Activated naive CD4-positive, alpha-beta T cell treated with anti-CD3 and anti-CD28 coated beads for 36 hours (primary cell): Measurements from ENCODE around the gene PTX4. TPM values are rescaled to one million over a fixed set of nuclear protein-coding genes. Genes with fewer than 3 reads are reported as not detected.

ENCODE experiments used
- CTCF ChIA-PET: fragments of 350-600 bp; sonication (Branson Sonifier 250); formaldehyde crosslinking; loops from one replicate; lab custom pipeline; 2021; ENCODE audit warnings: antibody characterized with exemption; lab: Charles Lee
- DNase-seq: peaks from one replicate; pipeline ENCODE4 v3.0.0-alpha.2; 2020
- H3K27ac Mint-ChIP-seq: one replicate; pipeline ENCODE4 v1.8.0; 2021; ENCODE audit warnings: mild to moderate bottlenecking, mixed read lengths
- H3K27me3 Mint-ChIP-seq: one replicate; pipeline ENCODE4 v1.8.0; 2021; ENCODE audit warnings: low read depth, mixed read lengths
- H3K36me3 Mint-ChIP-seq: one replicate; pipeline ENCODE4 v1.8.0; 2021; ENCODE audit warnings: low read depth, mixed read lengths
- H3K4me1 Mint-ChIP-seq: one replicate; pipeline ENCODE4 v1.8.0; 2021; ENCODE audit warnings: low read depth, mixed read lengths
- H3K4me3 Mint-ChIP-seq: one replicate; pipeline ENCODE4 v1.8.0; 2021; ENCODE audit warnings: mild to moderate bottlenecking, moderate library complexity, mixed read lengths
- H3K9me3 Mint-ChIP-seq: one replicate; pipeline ENCODE4 v1.8.0; 2021; ENCODE audit warnings: mixed read lengths
- intact Hi-C: fragments of 100-400 bp; cut with micrococcal nuclease; formaldehyde crosslinking; loops from one replicate; pipeline ENCODE4 v1.15.1; 2023
- total RNA-seq, 2 experiments: library from RNA; stranded (reverse); gene quantifications; one replicate each; pipeline ENCODE4 v1.2.3, GENCODE V29; 2021

Gene PTX4
- total RNA-seq, 2 experiments from 2014 or later, result not detected

DNA sequence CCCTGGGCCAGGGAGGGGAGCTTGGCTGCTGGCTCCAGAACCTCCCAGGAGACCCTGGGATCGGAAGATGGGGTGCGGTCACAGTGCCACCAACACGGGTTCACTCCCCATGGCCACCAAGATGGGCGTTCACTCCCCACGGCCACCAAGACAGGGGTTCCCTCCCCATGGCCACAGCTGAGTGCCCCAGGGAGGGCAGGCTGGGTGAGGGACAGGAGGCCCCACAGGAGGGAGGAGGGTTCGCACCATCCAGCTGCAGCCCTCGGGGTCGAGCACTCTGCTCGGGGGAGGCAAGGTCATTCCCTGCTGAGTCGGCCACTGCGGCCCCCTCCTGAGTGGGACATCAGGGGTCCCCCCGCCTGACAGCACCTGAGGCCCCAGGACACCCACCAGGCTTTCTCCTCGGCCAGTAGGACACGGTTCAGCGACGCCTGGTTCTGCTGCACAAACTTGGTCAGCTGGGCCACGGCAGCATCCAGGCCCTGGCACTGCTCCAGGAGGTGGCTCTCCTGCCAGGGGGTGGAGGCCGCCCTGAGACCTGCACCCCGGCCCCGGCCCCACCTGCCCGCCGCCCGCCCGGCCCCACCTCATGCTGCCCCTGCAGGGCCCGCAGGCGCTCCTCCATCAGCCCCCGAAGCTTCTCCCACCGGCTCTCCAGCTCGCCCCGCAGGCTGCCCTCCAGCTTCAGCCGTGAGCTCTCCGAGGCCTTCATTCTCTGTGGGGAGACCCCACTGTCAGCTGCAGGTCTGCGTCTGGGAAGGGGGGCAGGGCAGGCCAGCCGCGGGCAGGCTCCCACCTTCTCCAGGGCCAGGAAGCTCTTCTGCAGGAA, 50.3 kb downstream of the PTX4 start:
- CTCF ChIA-PET, result no interaction called here
- H3K27ac Mint-ChIP-seq, result no peak overlapping the region
- no peaks in the 10 kb centered on the region for H3K27me3 Mint-ChIP-seq
- H3K9me3 Mint-ChIP-seq, result no peaks in the 10 kb centered on the region
- no peak overlapping the region for H3K4me3 Mint-ChIP-seq
- DNase-seq, result no peak
- intact Hi-C loops, result no loop called here
- no peaks in the 10 kb centered on the region for H3K36me3 Mint-ChIP-seq
- H3K4me1 Mint-ChIP-seq, result no peaks in the 10 kb centered on the region

- intact Hi-C loops, result no loop called here
- H3K4me3 Mint-ChIP-seq, result no peak overlapping the region
- DNase-seq, result no peak
Measured at GRCh38 chr16:1437606-1438005, 51.1 kb downstream of the PTX4 start.

GRCh38 chr16:1436731-1437355, 51.9 kb downstream of the PTX4 start:
- Mint-ChIP-seq H3K27me3 (no peaks in the 10 kb centered on the region), H3K27ac (no peak overlapping the region), H3K4me3 (no peak overlapping the region), H3K9me3 (no peaks in the 10 kb centered on the region), H3K4me1 (peaks cover 2% of the 10 kb centered on the region), H3K36me3 (no peaks in the 10 kb centered on the region)
- DNase-seq, result no peak
- intact Hi-C loops, result no loop called here
- CTCF ChIA-PET, result no interaction called here

More at GRCh38 chr16:1437606-1438005, 51.1 kb downstream of the PTX4 start:
- no peaks in the 10 kb centered on the region for H3K4me1 Mint-ChIP-seq
- no peaks in the 10 kb centered on the region for H3K27me3 Mint-ChIP-seq
- H3K9me3 Mint-ChIP-seq, result no peaks in the 10 kb centered on the region
- no peaks in the 10 kb centered on the region for H3K36me3 Mint-ChIP-seq
- CTCF ChIA-PET, result no interaction called here
- no peak overlapping the region for H3K27ac Mint-ChIP-seq

DNA sequence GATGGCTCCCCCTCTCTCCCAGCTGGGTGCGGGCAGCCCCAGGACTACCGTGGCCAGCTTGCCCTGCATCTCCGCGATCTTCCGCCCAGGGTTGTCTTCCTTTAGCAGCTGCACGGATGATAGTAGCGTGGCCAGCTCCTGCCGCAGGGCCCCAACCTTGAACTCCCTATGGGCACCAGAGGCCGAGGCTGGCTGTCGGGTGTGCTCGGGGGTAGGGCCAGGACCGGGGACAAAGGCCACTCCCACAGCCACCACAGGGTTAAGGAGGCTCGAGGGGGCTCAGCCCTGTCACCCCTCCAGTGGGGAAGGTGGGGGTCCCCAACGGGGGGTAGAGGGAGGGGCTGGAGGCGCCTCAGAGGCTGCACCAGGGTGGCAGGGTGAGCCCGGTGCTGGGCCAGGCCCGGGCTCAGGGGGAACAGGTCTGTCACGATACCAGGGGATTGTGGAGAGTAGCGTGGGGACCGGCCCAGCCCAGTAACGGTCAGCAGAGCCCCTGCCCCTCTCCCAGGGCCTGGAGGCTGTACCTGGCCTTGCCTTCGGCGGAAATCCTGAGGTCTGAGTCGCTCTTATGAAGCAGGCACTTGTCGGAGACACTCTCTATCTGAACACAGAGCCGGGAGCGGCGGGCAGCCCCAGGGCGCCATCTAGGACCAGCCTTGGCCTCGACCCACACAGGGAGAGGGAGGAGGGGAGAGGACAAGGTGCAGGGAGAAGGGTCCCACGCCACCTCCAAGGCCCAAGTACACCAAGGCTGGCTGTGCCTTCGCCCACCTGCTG, 52.6 kb downstream of the PTX4 start:
- peaks cover 2% of the 10 kb centered on the region for H3K4me1 Mint-ChIP-seq
- H3K27me3 Mint-ChIP-seq, result no peaks in the 10 kb centered on the region
- no peak overlapping the region for H3K4me3 Mint-ChIP-seq
- no peak for DNase-seq
- no peaks in the 10 kb centered on the region for H3K36me3 Mint-ChIP-seq
- intact Hi-C loops, result no loop called here
- H3K9me3 Mint-ChIP-seq, result no peaks in the 10 kb centered on the region
- H3K27ac Mint-ChIP-seq, result no peak overlapping the region
- CTCF ChIA-PET, result no interaction called here

Other genes with a start within 250 kb of the PTX4 start
- not detected for gene TPSAB1, start 248.2 kb downstream of the PTX4 start, total RNA-seq
- gene TPSD1, start 232.9 kb downstream of the PTX4 start, total RNA-seq, result not detected
- 100 to 1,000 TPM; 273 to 297 TPM for gene UBE2I, start 179.3 kb downstream of the PTX4 start, total RNA-seq
- under 1 TPM; 0.10 to 0.37 TPM for gene BAIAP3, start 155.3 kb downstream of the PTX4 start, total RNA-seq
- gene TSR3, start 137.1 kb downstream of the PTX4 start, total RNA-seq, result 10 to 100 TPM; 48.5 to 50.7 TPM
- 10 to 100 TPM; 15.9 to 17.3 TPM for gene GNPTG, start 137.0 kb downstream of the PTX4 start, total RNA-seq
- 10 to 100 TPM; 35.9 to 38.4 TPM for gene UNKL, start 74.2 kb downstream of the PTX4 start, total RNA-seq
- 10 to 100 TPM; 11.2 to 12.2 TPM for gene UQCC4, start 68.2 kb downstream of the PTX4 start, total RNA-seq
- under 1 TPM in 1 of 2 experiments, not detected in 1; 0.31 TPM for gene PERCC1, start 57.9 kb downstream of the PTX4 start, total RNA-seq
- gene CCDC154, start 44.4 kb downstream of the PTX4 start, total RNA-seq, result 1 to 10 TPM in 1 of 2 experiments, under 1 TPM in 1; 0.74 to 1.8 TPM
- gene CLCN7, start 13.9 kb downstream of the PTX4 start, total RNA-seq, result 10 to 100 TPM; 31.7 to 34.5 TPM
- 10 to 100 TPM; 68.1 to 76.1 TPM for gene TELO2, start 4.4 kb upstream of the PTX4 start, total RNA-seq
- 1 to 10 TPM; 7.7 to 8.2 TPM for gene TMEM204, start 44.7 kb upstream of the PTX4 start, total RNA-seq
- 10 to 100 TPM; 10.6 to 14.3 TPM for gene IFT140, start 123.1 kb upstream of the PTX4 start, total RNA-seq
- 10 to 100 TPM; 11.3 to 15.7 TPM for gene CRAMP1, start 123.4 kb upstream of the PTX4 start, total RNA-seq
- 10 to 100 TPM; 54.0 to 69.4 TPM for gene JPT2, start 189.3 kb upstream of the PTX4 start, total RNA-seq
- gene MAPK8IP3, start 217.3 kb upstream of the PTX4 start, total RNA-seq, result 10 to 100 TPM; 46.5 to 50.7 TPM